B cell (primary cell): ENCODE results near the gene KLHL1. TPM values are rescaled to one million over a fixed set of nuclear protein-coding genes. Genes with fewer than 3 reads are reported as not detected.

Experiments
- ATAC-seq: fragments of 200-7000 bp; cut with Tn5 transposase; one replicate; pipeline ENCODE4 v1.10.0; 2021; ENCODE audit warnings: low read depth, mild to moderate bottlenecking, moderate number of reproducible peaks, moderate library complexity
- CTCF ChIA-PET: fragments of 350-600 bp; sonication (Branson Sonifier 250); formaldehyde crosslinking; loops from one replicate; lab custom pipeline; 2021; ENCODE audit warnings: antibody characterized with exemption, inconsistent platforms; lab: Charles Lee
- POLR2A ChIA-PET: fragments of 350-600 bp; sonication (Branson Sonifier 250); formaldehyde crosslinking; loops from one replicate; lab custom pipeline; 2021; ENCODE audit warnings: antibody characterized with exemption; lab: Charles Lee
- DNase-seq: peaks from one replicate; pipeline ENCODE4 v3.0.0; 2013
- H2AFZ ChIP-seq: 2 replicates; pipeline ENCODE4 v1.6.1; 2012; ENCODE audit warnings: mild to moderate bottlenecking, low read depth, low read length; ENCODE audit not compliant: insufficient read depth, poor library complexity, severe bottlenecking
- H3K27ac ChIP-seq, 2 donors: 1 replicate in 1 of 2; 2 replicates in 1 of 2; pipeline ENCODE4 v1.5.1; 2012 to 2013; ENCODE audit warnings: low read length in 2 of 2, mild to moderate bottlenecking in 2 of 2, moderate library complexity in 1 of 2
- H3K27me3 ChIP-seq, 4 experiments: fragments of 200-600 bp in 1 of 4; sonication (generic) in 1 of 4; replicated peaks in 1 of 4; 1 replicate in 2 of 4; 2 replicates in 2 of 4; pipeline versions ENCODE4 v1.6.1 to v1.7.0; 2013 to 2016; ENCODE audit warnings: low read length in 3 of 4, mild to moderate bottlenecking in 2 of 4, mixed read lengths in 1 of 4, moderate library complexity in 1 of 4; ENCODE audit not compliant: insufficient read depth in 4 of 4, control insufficient read depth in 3 of 4; ENCODE audit errors: control extremely low read depth in 1 of 4
- H3K36me3 ChIP-seq, 2 experiments: replicated peaks in 1 of 2; 1 replicate in 1 of 2; 2 replicates in 1 of 2; pipeline versions ENCODE4 v1.6.1 to v1.7.1; 2013; ENCODE audit warnings: low read length in 1 of 2; ENCODE audit not compliant: insufficient read depth in 2 of 2, control insufficient read depth in 1 of 2; ENCODE audit errors: control extremely low read depth in 1 of 2, extremely low read depth in 1 of 2
- H3K4me1 ChIP-seq, 2 donors: fragments of 200-600 bp in 1 of 2; sonication (generic) in 1 of 2; 1 replicate in 1 of 2; 2 replicates in 1 of 2; pipeline versions ENCODE4 v1.5.1 to v1.6.1; 2013 to 2017; ENCODE audit warnings: low read length in 2 of 2; ENCODE audit not compliant: control insufficient read depth in 2 of 2, insufficient read depth in 2 of 2
- H3K4me2 ChIP-seq: replicated peaks from 2 replicates; pipeline ENCODE3; 2012; ENCODE audit warnings: mild to moderate bottlenecking, low read depth, low read length; ENCODE audit not compliant: poor library complexity, severe bottlenecking
- H3K4me3 ChIP-seq, 5 experiments: fragments of 200-600 bp in 1 of 5; sonication (generic) in 1 of 5; 1 replicate in 3 of 5; 2 replicates in 2 of 5; pipeline versions ENCODE4 v1.5.1 to v1.7.0; 2011 to 2016; ENCODE audit warnings: low read length in 4 of 5, mild to moderate bottlenecking in 4 of 5, low read depth in 2 of 5, control low read depth in 1 of 5, moderate library complexity in 1 of 5; ENCODE audit not compliant: insufficient read depth in 1 of 5; ENCODE audit errors: control extremely low read depth in 1 of 5, extremely low read depth in 1 of 5
- H3K79me2 ChIP-seq: fragments of 200-600 bp; sonication (generic); one replicate; pipeline ENCODE4 v1.6.0; 2016; ENCODE audit warnings: low read length; ENCODE audit not compliant: control insufficient read depth, insufficient read depth
- H3K9ac ChIP-seq: fragments of 200-600 bp; sonication (generic); 2 replicates; pipeline ENCODE4 v1.6.1; 2017; ENCODE audit warnings: mild to moderate bottlenecking, low read length, moderate library complexity
- H3K9me3 ChIP-seq, 3 donors: one replicate each; pipeline versions ENCODE4 v1.6.1 to v1.7.1; 2013; ENCODE audit warnings: low read length in 2 of 3; ENCODE audit not compliant: control insufficient read depth in 2 of 3, insufficient read depth in 1 of 3; ENCODE audit errors: control extremely low read depth in 1 of 3
- H4K20me1 ChIP-seq: 2 replicates; pipeline ENCODE4 v1.6.0; 2012; ENCODE audit warnings: mild to moderate bottlenecking, low read length; ENCODE audit not compliant: insufficient read depth, control insufficient read depth, poor library complexity, severe bottlenecking
- H3K27ac Mint-ChIP-seq: one replicate; pipeline ENCODE4 v1.8.0; 2021; ENCODE audit warnings: mixed read lengths
- H3K27me3 Mint-ChIP-seq: one replicate; pipeline ENCODE4 v1.8.0; 2021; ENCODE audit warnings: mixed read lengths
- H3K4me1 Mint-ChIP-seq: one replicate; pipeline ENCODE4 v1.8.0; 2021; ENCODE audit warnings: mixed read lengths
- H3K4me3 Mint-ChIP-seq: one replicate; pipeline ENCODE4 v1.8.0; 2021; ENCODE audit warnings: mixed read lengths
- H3K9me3 Mint-ChIP-seq: one replicate; pipeline ENCODE4 v1.8.0; 2022; ENCODE audit warnings: mixed read lengths; ENCODE audit not compliant: insufficient read depth
- EZH2 ChIP-seq: IDR thresholded peaks from 2 replicates; pipeline ENCODE4 v1.6.1; 2012; ENCODE audit warnings: borderline replicate concordance, low read depth, mild to moderate bottlenecking, moderate library complexity, low read length; ENCODE audit not compliant: insufficient read depth, poor library complexity, severe bottlenecking
- WGBS: methylation state at CpG from one replicate; pipeline ENCODE4 v1.1.5; 2013; ENCODE audit warnings: missing lambda C conversion rate; ENCODE audit not compliant: insufficient coverage; 5-methylcytosine and 5-hydroxymethylcytosine counted together
- intact Hi-C: fragments of 100-400 bp; cut with micrococcal nuclease; formaldehyde crosslinking; loops from one replicate; pipeline ENCODE4 v1.10.0; 2022
- polyA plus RNA-seq: library from polyadenylated mRNA; depleted of rRNA; stranded (reverse); fragments of >200 nt; gene quantifications from 2 replicates; pipeline ENCODE4 v1.2.3, GENCODE V29; 2012
- total RNA-seq, 2 donors: library from RNA; stranded (reverse); fragments of 120-200 nt in 1 of 2; gene quantifications; 1 replicate in 1 of 2; 2 replicates in 1 of 2; pipeline versions ENCODE4 v1.2.3 to v1.2.4, GENCODE V29; 2013 to 2022
- TF ChIP-seq, protein P1 (sequence below): fragments of 200-600 bp; IDR thresholded peaks from one replicate; pipeline ENCODE4 v1.8.0; 2022; ENCODE audit warnings: antibody characterized with exemption, mild to moderate bottlenecking

Gene KLHL1
- total and polyA plus RNA-seq, 2 donors (not counting 1 experiment from before 2014, with no cell fraction given), result not detected

DNA sequence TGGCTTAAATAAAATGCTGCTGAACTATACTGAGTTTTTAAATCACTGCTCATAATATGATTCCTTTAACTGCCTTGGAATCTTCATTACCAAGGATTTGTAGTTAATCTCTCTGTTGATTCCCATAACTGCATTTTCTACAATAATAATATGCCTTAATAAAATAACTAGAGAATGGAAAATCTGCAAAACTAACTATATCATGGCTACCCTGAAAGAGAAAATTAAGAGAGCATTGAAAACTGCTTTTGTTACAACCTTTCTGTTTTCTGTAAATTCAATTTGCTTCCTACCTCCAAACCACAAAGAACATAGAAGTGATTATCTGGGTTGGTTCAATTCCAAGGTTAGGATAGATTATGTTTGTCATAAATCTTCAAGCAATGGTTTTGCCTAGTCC, 203.5 kb downstream of the KLHL1 start:
- no peak overlapping the region for H3K9ac ChIP-seq
- CTCF ChIA-PET, result no interaction called here
- no peaks in the 10 kb centered on the region for H3K9me3 Mint-ChIP-seq
- H3K4me1 Mint-ChIP-seq, result no peaks in the 10 kb centered on the region
- H3K79me2 ChIP-seq, result no peaks in the 10 kb centered on the region
- no peak overlapping the region for H3K4me3 Mint-ChIP-seq
- no peak for TF ChIP-seq EZH2
- TF ChIP-seq, protein P1, sequence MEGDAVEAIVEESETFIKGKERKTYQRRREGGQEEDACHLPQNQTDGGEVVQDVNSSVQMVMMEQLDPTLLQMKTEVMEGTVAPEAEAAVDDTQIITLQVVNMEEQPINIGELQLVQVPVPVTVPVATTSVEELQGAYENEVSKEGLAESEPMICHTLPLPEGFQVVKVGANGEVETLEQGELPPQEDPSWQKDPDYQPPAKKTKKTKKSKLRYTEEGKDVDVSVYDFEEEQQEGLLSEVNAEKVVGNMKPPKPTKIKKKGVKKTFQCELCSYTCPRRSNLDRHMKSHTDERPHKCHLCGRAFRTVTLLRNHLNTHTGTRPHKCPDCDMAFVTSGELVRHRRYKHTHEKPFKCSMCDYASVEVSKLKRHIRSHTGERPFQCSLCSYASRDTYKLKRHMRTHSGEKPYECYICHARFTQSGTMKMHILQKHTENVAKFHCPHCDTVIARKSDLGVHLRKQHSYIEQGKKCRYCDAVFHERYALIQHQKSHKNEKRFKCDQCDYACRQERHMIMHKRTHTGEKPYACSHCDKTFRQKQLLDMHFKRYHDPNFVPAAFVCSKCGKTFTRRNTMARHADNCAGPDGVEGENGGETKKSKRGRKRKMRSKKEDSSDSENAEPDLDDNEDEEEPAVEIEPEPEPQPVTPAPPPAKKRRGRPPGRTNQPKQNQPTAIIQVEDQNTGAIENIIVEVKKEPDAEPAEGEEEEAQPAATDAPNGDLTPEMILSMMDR, result no peak
- H3K4me3 ChIP-seq, result no peak overlapping the region
- H3K4me2 ChIP-seq, result no peak overlapping the region
- POLR2A ChIA-PET, result no interaction called here
- ATAC-seq, result no peak
- H3K27ac ChIP-seq, result no peak overlapping the region
- H3K27me3 ChIP-seq, result no peaks in the 10 kb centered on the region
- no peak overlapping the region for H2AFZ ChIP-seq
- peaks cover 0 to 3% (median 0%) of the 10 kb centered on the region in 3 donors for H3K9me3 ChIP-seq
- no peaks in the 10 kb centered on the region for H3K27me3 Mint-ChIP-seq
- H3K4me1 ChIP-seq, result no peaks in the 10 kb centered on the region
- DNase-seq, result no peak
- H4K20me1 ChIP-seq, result no peaks in the 10 kb centered on the region
- intact Hi-C loops, result no loop called here
- no peak overlapping the region for H3K27ac Mint-ChIP-seq
- H3K36me3 ChIP-seq, result no peaks in the 10 kb centered on the region

DNA sequence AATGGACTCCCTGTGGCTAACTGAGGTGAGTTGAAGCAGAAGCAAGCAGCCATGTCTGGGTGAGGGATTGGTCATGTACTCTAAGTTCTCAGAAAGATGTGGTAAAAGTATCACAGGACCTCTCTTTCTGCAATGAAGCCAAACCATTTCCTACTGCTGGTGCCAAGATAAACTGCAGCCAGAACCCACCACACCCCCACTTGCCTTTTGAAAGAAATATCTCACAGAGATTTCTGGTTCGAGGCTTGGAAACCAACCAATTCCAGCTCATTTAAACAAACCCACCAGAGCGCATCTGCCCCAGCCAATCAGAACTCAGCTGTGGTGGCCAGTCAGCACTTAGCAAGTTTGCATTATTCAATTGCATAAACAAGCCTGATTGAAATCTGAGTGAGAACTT, 205.2 kb downstream of the KLHL1 start:
- H3K4me1 ChIP-seq, result no peaks in the 10 kb centered on the region
- TF ChIP-seq EZH2, result no peak
- TF ChIP-seq, protein P1, result no peak
- Mint-ChIP-seq H3K9me3 (no peaks in the 10 kb centered on the region), H3K4me3 (no peak overlapping the region), H3K27ac (no peak overlapping the region), H3K4me1 (no peaks in the 10 kb centered on the region), H3K27me3 (no peaks in the 10 kb centered on the region)
- H3K4me3 ChIP-seq, result no peak overlapping the region
- no peak overlapping the region for H2AFZ ChIP-seq
- H3K36me3 ChIP-seq, result no peaks in the 10 kb centered on the region
- peaks cover 0 to 3% (median 0%) of the 10 kb centered on the region in 3 donors for H3K9me3 ChIP-seq
- CTCF ChIA-PET, result no interaction called here
- DNase-seq (no peak), ATAC-seq (no peak)
- no peaks in the 10 kb centered on the region for H3K27me3 ChIP-seq
- no peak overlapping the region for H3K27ac ChIP-seq
- no peaks in the 10 kb centered on the region for H3K79me2 ChIP-seq
- no peak overlapping the region for H3K4me2 ChIP-seq
- no peak overlapping the region for H3K9ac ChIP-seq
- POLR2A ChIA-PET, result no interaction called here
- WGBS, result 53% methylated on average over 2 of the region's 2 CpGs
- H4K20me1 ChIP-seq, result no peaks in the 10 kb centered on the region
- intact Hi-C loops, result no loop called here
